Tibial nerve (tissue), 4 donors: ENCODE results near the gene OR2G2.

Source experiments
- CTCF ChIP-seq, 5 experiments: fragments of 200-600 bp in 3 of 5; fragments of 450-650 bp in 2 of 5; sonication (generic) in 3 of 5; IDR thresholded peaks; one replicate each; pipeline ENCODE4 v1.5.1; 2016 to 2019; ENCODE audit warnings: antibody characterized with exemption in 5 of 5, mild to moderate bottlenecking in 3 of 5, moderate library complexity in 2 of 5
- EP300 ChIP-seq, 2 donors: sonication (generic); formaldehyde crosslinking; IDR thresholded peaks; one replicate each; pipeline ENCODE4 v1.6.1; 2017; ENCODE audit warnings: antibody characterized with exemption in 2 of 2, mild to moderate bottlenecking in 1 of 2
- POLR2A ChIP-seq, 2 donors: fragments of 450-650 bp; IDR thresholded peaks; one replicate each; pipeline ENCODE4 v1.6.1; 2017; ENCODE audit warnings: antibody characterized with exemption in 2 of 2, mild to moderate bottlenecking in 2 of 2, moderate library complexity in 2 of 2

GRCh38 chr1:247638011-247638410 is 49.9 kb downstream of the OR2G2 start:
- TF ChIP-seq POLR2A (IDR thresholded peaks at IDR 0.05) = no peak
- TF ChIP-seq CTCF (IDR thresholded peaks at IDR 0.05) = no peak
- TF ChIP-seq EP300 (IDR thresholded peaks at IDR 0.05) = no peak
